ENCODE measurements around the gene ATP9B. TPM values are rescaled to one million over a fixed set of nuclear protein-coding genes. Genes with fewer than 3 reads are reported as not detected.

Gene ATP9B, protein sequence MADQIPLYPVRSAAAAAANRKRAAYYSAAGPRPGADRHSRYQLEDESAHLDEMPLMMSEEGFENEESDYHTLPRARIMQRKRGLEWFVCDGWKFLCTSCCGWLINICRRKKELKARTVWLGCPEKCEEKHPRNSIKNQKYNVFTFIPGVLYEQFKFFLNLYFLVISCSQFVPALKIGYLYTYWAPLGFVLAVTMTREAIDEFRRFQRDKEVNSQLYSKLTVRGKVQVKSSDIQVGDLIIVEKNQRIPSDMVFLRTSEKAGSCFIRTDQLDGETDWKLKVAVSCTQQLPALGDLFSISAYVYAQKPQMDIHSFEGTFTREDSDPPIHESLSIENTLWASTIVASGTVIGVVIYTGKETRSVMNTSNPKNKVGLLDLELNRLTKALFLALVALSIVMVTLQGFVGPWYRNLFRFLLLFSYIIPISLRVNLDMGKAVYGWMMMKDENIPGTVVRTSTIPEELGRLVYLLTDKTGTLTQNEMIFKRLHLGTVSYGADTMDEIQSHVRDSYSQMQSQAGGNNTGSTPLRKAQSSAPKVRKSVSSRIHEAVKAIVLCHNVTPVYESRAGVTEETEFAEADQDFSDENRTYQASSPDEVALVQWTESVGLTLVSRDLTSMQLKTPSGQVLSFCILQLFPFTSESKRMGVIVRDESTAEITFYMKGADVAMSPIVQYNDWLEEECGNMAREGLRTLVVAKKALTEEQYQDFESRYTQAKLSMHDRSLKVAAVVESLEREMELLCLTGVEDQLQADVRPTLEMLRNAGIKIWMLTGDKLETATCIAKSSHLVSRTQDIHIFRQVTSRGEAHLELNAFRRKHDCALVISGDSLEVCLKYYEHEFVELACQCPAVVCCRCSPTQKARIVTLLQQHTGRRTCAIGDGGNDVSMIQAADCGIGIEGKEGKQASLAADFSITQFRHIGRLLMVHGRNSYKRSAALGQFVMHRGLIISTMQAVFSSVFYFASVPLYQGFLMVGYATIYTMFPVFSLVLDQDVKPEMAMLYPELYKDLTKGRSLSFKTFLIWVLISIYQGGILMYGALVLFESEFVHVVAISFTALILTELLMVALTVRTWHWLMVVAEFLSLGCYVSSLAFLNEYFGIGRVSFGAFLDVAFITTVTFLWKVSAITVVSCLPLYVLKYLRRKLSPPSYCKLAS
- total RNA-seq (2013), result 16.9 TPM
- polyA plus RNA-seq (10 to 100 TPM in 2 of 3 donors, 1 to 10 TPM in 1; 7.2 to 20.3 (median 14.0) TPM), polyA minus RNA-seq (25.4 and 26.2 TPM in 2 replicates), total RNA-seq (17.9 to 62.5 (median 51.2) reads per million in 11 experiments)

DNA sequence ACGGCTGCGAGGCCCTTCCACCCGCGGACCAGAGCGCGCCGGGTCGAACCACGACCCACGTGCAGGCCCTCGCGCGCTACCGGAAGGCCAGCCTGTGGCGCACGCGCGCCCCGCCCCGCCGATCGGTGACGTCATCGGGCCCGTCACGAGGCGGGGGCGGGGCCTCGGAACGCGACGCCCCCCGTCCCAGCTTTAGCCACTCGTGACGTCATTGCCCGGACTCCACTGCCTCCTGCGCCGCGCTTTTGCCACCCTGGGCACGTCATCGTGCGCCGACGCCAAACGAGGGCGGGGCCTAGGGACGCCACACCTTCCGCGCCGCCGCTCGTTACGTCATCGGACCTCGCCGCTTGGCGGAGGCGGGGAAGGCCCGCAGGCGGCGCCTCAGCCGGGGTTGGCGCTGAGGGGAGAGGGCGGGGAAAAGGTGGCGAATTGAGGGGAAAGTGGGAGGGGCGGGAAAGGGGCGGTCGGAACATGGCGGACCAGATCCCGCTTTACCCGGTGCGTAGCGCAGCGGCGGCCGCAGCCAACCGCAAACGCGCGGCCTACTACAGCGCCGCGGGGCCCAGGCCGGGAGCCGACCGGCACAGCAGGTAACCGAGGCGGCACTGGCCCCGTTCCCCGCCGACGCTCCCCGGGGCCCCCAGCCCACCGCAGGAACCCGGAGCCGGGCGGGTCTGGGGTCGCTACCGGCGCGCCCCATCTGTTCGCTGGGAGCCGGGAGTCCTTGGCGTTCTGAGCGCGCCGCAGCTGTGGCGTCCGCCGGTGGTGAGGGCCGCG, at the start of gene ATP9B:
TSS of gene ATP9B (plus strand) at position 458 of the 780 bp plus-strand sequence. CDS start at position 475, 17 bp downstream.
- intact Hi-C loops (cut with micrococcal nuclease), result loop anchor here (5.0 to 10.0 kb wide), 7 partner anchors 83 to 966 kb away; partner anchors contain the start of genes RBFA (in 2 of the 2) and CTDP1 (in 1 of the 2)
- under 1% methylated on average over 110 of the region's 112 CpGs for WGBS (ENCODE audit: insufficient coverage)
- peaks cover 29% of the 10 kb centered on the region for H3K4me1 Mint-ChIP-seq

More for the DNA sequence above, at the start of gene ATP9B:
- H3K27ac ChIP-seq (ENCODE audit: low read depth in 1 of 2, low read length in 2 of 2), result peak within 1 kb of the TSS; percentile 74 to 92
- peaks cover 37% of the 10 kb centered on the region for H3K79me2 ChIP-seq (ENCODE audit: insufficient read depth, low read length)
- Mint-ChIP-seq H3K27me3 (ENCODE audit: low read depth in 3 of 3) (peaks cover 8 to 19% (median 9%) of the 10 kb centered on the region in 3 donors), H3K27ac (peak within 1 kb of the TSS; percentile 88 to 97 (median 91)), H3K36me3 (peaks cover 17 to 25% of the 10 kb centered on the region in 2 donors), H3K9me3 (peaks cover 22 to 32% (median 27%) of the 10 kb centered on the region in 7 donors), H3K4me3 (peak within 1 kb of the TSS; percentile 83 to 87)
- no peaks in the 10 kb centered on the region for H3K36me3 ChIP-seq (replicated peaks in 1 of 2; ENCODE audit: control insufficient read depth in 1 of 2, insufficient read depth in 2 of 2, low read length in 2 of 2)
- H3K27me3 ChIP-seq (ENCODE audit: control insufficient read depth in 2 of 2, insufficient read depth in 2 of 2, low read length in 2 of 2), result peaks cover 0 to 6% of the 10 kb centered on the region in 2 donors
- peak; percentile 96 to 100 (median 99) for DNase-seq
- H4K20me1 ChIP-seq (ENCODE audit: insufficient read depth, low read length), result peaks cover 8% of the 10 kb centered on the region
- peak within 1 kb of the TSS; percentile 64 to 94 (median 89) for H3K4me3 ChIP-seq (replicated peaks in 1 of 3; ENCODE audit: low read depth in 2 of 3, low read length in 3 of 3)
- peak within 1 kb of the TSS; percentile 84 for H3K4me2 ChIP-seq (replicated peaks; ENCODE audit: extremely low read depth, low read length, poor library complexity, severe bottlenecking)
- H3K4me1 ChIP-seq (ENCODE audit: control insufficient read depth in 1 of 2, insufficient read depth in 2 of 2, low read length in 2 of 2), result peaks cover 21 to 32% of the 10 kb centered on the region in 2 donors
- H3K9ac ChIP-seq (ENCODE audit: insufficient read depth, low read length, poor library complexity, severe bottlenecking), result peak within 1 kb of the TSS; percentile 95
- TF ChIP-seq, protein P1, sequence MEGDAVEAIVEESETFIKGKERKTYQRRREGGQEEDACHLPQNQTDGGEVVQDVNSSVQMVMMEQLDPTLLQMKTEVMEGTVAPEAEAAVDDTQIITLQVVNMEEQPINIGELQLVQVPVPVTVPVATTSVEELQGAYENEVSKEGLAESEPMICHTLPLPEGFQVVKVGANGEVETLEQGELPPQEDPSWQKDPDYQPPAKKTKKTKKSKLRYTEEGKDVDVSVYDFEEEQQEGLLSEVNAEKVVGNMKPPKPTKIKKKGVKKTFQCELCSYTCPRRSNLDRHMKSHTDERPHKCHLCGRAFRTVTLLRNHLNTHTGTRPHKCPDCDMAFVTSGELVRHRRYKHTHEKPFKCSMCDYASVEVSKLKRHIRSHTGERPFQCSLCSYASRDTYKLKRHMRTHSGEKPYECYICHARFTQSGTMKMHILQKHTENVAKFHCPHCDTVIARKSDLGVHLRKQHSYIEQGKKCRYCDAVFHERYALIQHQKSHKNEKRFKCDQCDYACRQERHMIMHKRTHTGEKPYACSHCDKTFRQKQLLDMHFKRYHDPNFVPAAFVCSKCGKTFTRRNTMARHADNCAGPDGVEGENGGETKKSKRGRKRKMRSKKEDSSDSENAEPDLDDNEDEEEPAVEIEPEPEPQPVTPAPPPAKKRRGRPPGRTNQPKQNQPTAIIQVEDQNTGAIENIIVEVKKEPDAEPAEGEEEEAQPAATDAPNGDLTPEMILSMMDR (IDR thresholded peaks at IDR 0.05), result no peak
- peaks cover 2 to 16% of the 10 kb centered on the region in 2 donors for H3K9me3 ChIP-seq (replicated peaks in 1 of 2; ENCODE audit: control insufficient read depth in 1 of 2, insufficient read depth in 1 of 2, low read length in 2 of 2)
- H2AFZ ChIP-seq (ENCODE audit: insufficient read depth, low read depth, low read length, poor library complexity, severe bottlenecking), result peak within 1 kb of the TSS; percentile 95

All from CD14-positive monocyte (primary cell).